22Rv1 (cell line): ENCODE results near the gene YAE1.

Source experiments
- ZFX ChIP-seq: fragments of 450-650 bp; IDR thresholded peaks from 2 replicates; pipeline ENCODE4 v1.6.1; 2017; ENCODE audit warnings: antibody characterized with exemption, borderline replicate concordance
- TF ChIP-seq, protein P1 (sequence below): fragments of 450-650 bp; IDR thresholded peaks from 2 replicates; pipeline ENCODE4 v1.5.1; 2017; ENCODE audit warnings: mild to moderate bottlenecking

DNA sequence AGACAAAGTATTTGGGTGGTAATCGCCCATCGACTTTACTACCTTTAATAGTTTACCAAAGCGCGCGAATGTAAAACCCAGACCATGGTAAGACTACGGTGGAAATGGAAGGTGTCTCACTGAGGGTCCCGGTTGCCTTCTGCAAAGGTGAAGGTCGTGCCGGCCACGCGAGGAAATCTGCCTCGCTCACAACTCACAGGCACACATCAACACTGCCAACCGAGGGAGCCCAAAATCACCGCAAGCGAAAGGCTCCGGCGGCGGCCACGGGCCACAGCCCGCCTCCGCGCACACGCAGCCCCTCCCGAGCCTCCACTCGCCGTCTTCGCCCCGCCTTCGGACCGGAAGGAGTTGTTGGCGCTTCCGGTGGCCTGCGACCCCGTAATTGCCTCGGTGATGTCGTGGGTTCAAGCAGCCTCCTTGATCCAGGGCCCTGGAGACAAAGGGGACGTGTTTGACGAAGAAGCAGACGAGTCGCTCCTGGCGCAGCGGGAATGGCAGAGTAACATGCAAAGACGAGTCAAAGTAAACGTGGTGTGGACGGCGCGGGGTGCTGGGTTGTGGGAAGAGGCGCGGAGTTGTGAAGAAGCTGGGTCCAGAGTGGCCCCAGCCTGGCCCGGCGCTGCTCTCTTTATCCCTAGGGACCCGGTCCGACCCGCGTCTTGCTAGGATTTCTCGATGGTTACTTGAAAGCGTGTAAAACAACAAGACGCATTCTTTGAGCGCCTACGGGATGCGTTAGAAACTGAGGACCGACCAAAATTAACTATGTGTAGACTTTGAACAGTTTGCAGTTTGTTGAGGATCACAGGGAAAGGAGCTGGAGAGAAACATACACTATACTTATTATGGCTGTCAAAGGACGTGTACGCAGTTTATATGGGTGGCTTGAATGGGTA is at the start of gene YAE1:
- TF ChIP-seq, protein P1, sequence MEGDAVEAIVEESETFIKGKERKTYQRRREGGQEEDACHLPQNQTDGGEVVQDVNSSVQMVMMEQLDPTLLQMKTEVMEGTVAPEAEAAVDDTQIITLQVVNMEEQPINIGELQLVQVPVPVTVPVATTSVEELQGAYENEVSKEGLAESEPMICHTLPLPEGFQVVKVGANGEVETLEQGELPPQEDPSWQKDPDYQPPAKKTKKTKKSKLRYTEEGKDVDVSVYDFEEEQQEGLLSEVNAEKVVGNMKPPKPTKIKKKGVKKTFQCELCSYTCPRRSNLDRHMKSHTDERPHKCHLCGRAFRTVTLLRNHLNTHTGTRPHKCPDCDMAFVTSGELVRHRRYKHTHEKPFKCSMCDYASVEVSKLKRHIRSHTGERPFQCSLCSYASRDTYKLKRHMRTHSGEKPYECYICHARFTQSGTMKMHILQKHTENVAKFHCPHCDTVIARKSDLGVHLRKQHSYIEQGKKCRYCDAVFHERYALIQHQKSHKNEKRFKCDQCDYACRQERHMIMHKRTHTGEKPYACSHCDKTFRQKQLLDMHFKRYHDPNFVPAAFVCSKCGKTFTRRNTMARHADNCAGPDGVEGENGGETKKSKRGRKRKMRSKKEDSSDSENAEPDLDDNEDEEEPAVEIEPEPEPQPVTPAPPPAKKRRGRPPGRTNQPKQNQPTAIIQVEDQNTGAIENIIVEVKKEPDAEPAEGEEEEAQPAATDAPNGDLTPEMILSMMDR = 0 out of 2 replicates have a peak, but pooled peaks have one; percentile 10
- no peak for TF ChIP-seq ZFX
